ENCODE measurements around the gene MRPL19. TPM values are rescaled to one million over a fixed set of nuclear protein-coding genes. Genes with fewer than 3 reads are reported as not detected.

The MRPL19 gene
- total RNA-seq, 1 experiment from 2014 or later = 50.2 TPM

GRCh38 chr2:75647771-75648170, 1.2 kb downstream of the MRPL19 start:
- peak overlapping the region; percentile 94 for H3K27ac ChIP-seq (ENCODE audit: low read length)
- intact Hi-C loops (cut with micrococcal nuclease; ENCODE audit: unreplicated experiment) (no loop called here), in situ Hi-C loops (cut with HindIII; ENCODE audit: low pct_unique_long_range_greater_than_20kb, low sequenced_read_pairs) (no loop called here)
- ChIA-PET POLR2A (no interaction called here), CTCF (interaction anchor here (0.5 kb wide), 1 partner anchor 663 kb away, joined by 6 read pairs; no protein-coding TSS in a partner anchor)
- peaks cover 25% of the 10 kb centered on the region for H3K36me3 ChIP-seq (ENCODE audit: control insufficient read depth, insufficient read depth, low read length)
- H3K9me3 ChIP-seq (ENCODE audit: control insufficient read depth, insufficient read depth, low read depth, low read length) = no peaks in the 10 kb centered on the region
- H3K4me3 ChIP-seq (ENCODE audit: low read depth in 2 of 2, low read length in 2 of 2) = peak overlapping the region; percentile 77 to 85
- ATAC-seq (no peak), DNase-seq (ENCODE audit: low read depth, low spot score) (no peak)
- no TSS peak for BruUV-seq (replicated peaks)
- TF ChIP-seq SIN3A (IDR thresholded peaks at IDR 0.05; ENCODE audit: borderline replicate concordance, insufficient read depth, low read depth, low read length) (no peak), REST (IDR thresholded peaks at IDR 0.05; ENCODE audit: insufficient read depth in 1 of 2, low read depth in 2 of 2, low read length in 1 of 2) (no peak), CTCF (IDR thresholded peaks at IDR 0.05) (no peak), POLR2AphosphoS5 (IDR thresholded peaks at IDR 0.05; ENCODE audit: low read depth, low read length) (no peak), TCF7L2 (IDR thresholded peaks at IDR 0.05; ENCODE audit: low read depth, low read length) (no peak)
- H3K4me1 ChIP-seq (ENCODE audit: control insufficient read depth, insufficient read depth, low read length) = peaks cover 9% of the 10 kb centered on the region
- H3K27me3 ChIP-seq (ENCODE audit: control insufficient read depth, insufficient read depth, low read length) = no peaks in the 10 kb centered on the region

GRCh38 chr2:75654012-75654411, 7.4 kb downstream of the MRPL19 start:
- CTCF ChIA-PET = no interaction called here
- TF ChIP-seq CTCF (IDR thresholded peaks at IDR 0.05) (peak; percentile 31), REST (IDR thresholded peaks at IDR 0.05; ENCODE audit: insufficient read depth in 1 of 2, low read depth in 2 of 2, low read length in 1 of 2) (no peak), TCF7L2 (IDR thresholded peaks at IDR 0.05; ENCODE audit: low read depth, low read length) (no peak), POLR2AphosphoS5 (IDR thresholded peaks at IDR 0.05; ENCODE audit: low read depth, low read length) (no peak)
- no peak for DNase-seq (ENCODE audit: low read depth, low spot score)
- POLR2A ChIA-PET = no interaction called here
- Histone ChIP-seq H3K9me3 (ENCODE audit: control insufficient read depth, insufficient read depth, low read depth, low read length) (no peaks in the 10 kb centered on the region), H3K27ac (ENCODE audit: low read length) (no peak overlapping the region), H3K4me1 (ENCODE audit: control insufficient read depth, insufficient read depth, low read length) (no peaks in the 10 kb centered on the region), H3K27me3 (ENCODE audit: control insufficient read depth, insufficient read depth, low read length) (no peaks in the 10 kb centered on the region), H3K36me3 (ENCODE audit: control insufficient read depth, insufficient read depth, low read length) (peaks cover 48% of the 10 kb centered on the region), H3K4me3 (ENCODE audit: low read depth in 2 of 2, low read length in 2 of 2) (no peak overlapping the region)
- BruUV-seq (replicated peaks) = no TSS peak
- intact Hi-C loops (cut with micrococcal nuclease; ENCODE audit: unreplicated experiment) = no loop called here
- ATAC-seq = no peak
- in situ Hi-C loops (cut with HindIII; ENCODE audit: low pct_unique_long_range_greater_than_20kb, low sequenced_read_pairs) = no loop called here
